ENCODE results near the gene TXNDC11. TPM values are rescaled to one million over a fixed set of nuclear protein-coding genes. Genes with fewer than 3 reads are reported as not detected.

TXNDC11 gene
- total RNA-seq, 1 experiment from 2014 or later = 32.5 TPM

DNA sequence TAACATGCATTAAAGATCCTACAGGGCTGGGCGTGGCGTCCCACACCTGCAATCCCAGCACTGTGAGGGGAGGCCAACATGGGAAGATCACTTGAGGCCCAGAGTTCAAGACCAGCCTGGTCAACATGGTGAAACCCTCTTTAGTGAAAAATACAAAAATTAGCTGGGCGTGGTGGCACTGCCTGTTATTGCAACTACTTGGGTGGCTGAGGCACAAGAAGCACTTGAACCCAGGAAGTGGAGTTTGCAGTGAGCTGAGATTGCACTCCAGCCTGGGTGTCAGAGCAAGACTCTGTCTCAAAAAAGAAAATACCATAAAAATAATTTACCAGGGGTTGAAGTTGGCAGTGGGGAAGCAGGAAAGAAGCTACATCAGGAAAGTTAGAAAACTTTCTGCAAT is 12.9 kb downstream of the TXNDC11 start:
- in situ Hi-C loops (cut with HindIII; ENCODE audit: low pct_unique_long_range_greater_than_20kb, low sequenced_read_pairs) = no loop called here
- no peak for DNase-seq (ENCODE audit: low read depth, low spot score)

- in situ Hi-C loops (cut with HindIII; ENCODE audit: low pct_unique_long_range_greater_than_20kb, low sequenced_read_pairs) = no loop called here
- DNase-seq (ENCODE audit: low read depth, low spot score) = no peak
These were observed 14.7 kb downstream of the TXNDC11 start for GRCh38 chr16:11727796-11728543.

DNA sequence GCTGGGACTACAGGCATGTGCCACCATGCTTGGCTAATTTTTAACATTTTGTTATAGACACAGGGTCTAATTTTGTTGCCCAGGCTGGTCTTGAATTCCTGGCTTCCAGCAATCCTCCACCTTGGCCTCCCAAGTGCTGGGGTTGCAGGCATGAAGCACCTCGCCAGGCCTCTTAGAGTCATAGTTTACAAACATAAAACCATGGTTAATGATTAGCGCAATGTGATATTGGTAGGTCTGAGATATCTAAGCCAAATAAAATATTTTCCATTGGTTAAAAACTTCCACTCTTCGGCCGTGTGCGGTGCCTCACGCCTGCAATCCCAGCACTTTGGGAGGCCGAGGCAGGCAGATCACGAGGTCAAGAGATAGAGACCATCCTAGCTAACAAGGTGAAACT is 16.6 kb downstream of the TXNDC11 start:
- DNase-seq (ENCODE audit: low read depth, low spot score) = no peak
- in situ Hi-C loops (cut with HindIII; ENCODE audit: low pct_unique_long_range_greater_than_20kb, low sequenced_read_pairs) = no loop called here

- in situ Hi-C loops (cut with HindIII; ENCODE audit: low pct_unique_long_range_greater_than_20kb, low sequenced_read_pairs) = no loop called here
- no peak for DNase-seq (ENCODE audit: low read depth, low spot score)
These were observed 17.2 kb downstream of the TXNDC11 start for GRCh38 chr16:11725457-11725856.

GRCh38 chr16:11722468-11722808 is 20.2 kb downstream of the TXNDC11 start:
- DNase-seq (ENCODE audit: low read depth, low spot score) = no peak
- in situ Hi-C loops (cut with HindIII; ENCODE audit: low pct_unique_long_range_greater_than_20kb, low sequenced_read_pairs) = no loop called here

GRCh38 chr16:11721781-11722467 is 20.7 kb downstream of the TXNDC11 start:
- in situ Hi-C loops (cut with HindIII; ENCODE audit: low pct_unique_long_range_greater_than_20kb, low sequenced_read_pairs) = no loop called here
- DNase-seq (ENCODE audit: low read depth, low spot score) = no peak

DNA sequence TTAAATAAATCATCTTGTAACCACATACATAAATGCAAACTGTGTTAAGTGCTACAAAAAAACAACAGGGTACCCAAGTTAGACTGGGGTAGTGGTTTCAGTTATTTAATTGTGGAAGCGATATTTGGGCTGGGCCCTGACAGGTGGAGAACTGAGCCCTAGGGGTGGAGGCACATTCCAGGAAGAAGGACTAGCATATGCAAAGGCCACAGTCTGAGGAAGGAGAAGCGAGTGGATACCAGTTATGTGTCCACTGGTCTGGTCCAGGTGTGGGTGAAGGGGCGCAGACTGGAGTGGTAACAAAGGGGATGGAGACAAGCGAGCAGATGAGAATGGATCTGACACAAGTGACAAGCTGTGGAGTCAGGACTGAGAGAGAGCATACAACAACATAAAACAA is 22.9 kb downstream of the TXNDC11 start:
- no peak for DNase-seq (ENCODE audit: low read depth, low spot score)
- in situ Hi-C loops (cut with HindIII; ENCODE audit: low pct_unique_long_range_greater_than_20kb, low sequenced_read_pairs) = no loop called here

DNA sequence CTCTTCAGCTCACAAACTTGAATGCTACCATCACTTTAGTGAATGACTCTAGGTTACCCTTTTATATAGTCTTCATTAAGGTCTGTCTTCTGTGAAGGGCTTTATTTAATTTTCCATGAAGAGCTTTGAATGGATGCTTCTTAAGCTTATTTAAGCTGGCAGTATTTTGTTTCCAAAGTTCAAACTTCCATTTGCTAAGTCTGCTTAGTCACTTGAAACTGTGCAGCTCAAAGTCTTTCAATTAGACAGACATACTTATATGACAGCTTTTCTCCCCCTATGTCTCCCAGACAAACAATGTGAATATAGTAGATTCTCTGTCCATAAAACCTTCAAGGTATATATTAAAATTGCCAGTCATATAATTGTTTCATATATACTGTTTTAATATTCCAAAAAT is 23.5 kb downstream of the TXNDC11 start:
- DNase-seq (ENCODE audit: low read depth, low spot score) = no peak
- in situ Hi-C loops (cut with HindIII; ENCODE audit: low pct_unique_long_range_greater_than_20kb, low sequenced_read_pairs) = no loop called here

DNA sequence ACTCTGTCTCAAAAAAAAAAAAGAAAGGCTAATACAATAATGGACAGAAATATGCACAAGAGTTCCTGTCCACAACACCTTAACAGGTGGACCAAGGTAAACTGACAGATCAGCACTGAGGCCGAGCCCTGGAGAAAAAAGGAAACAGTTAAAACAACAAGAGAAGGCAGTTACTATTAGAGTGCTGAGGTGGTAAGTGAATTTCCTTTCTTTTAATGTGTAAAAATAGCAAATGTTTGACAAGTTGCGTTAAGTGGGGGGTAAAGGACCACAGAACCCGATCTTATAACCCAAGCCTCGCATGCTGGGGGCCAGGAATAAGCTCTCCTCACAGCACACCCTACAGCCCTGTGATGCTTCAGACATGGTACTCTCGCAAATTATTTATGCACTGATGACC is 24.8 kb downstream of the TXNDC11 start:
- in situ Hi-C loops (cut with HindIII; ENCODE audit: low pct_unique_long_range_greater_than_20kb, low sequenced_read_pairs) = no loop called here
- no peak for DNase-seq (ENCODE audit: low read depth, low spot score)

GRCh38 chr16:11716336-11716735 is 26.3 kb downstream of the TXNDC11 start:
- in situ Hi-C loops (cut with HindIII; ENCODE audit: low pct_unique_long_range_greater_than_20kb, low sequenced_read_pairs) = no loop called here
- no peak for DNase-seq (ENCODE audit: low read depth, low spot score)

DNA sequence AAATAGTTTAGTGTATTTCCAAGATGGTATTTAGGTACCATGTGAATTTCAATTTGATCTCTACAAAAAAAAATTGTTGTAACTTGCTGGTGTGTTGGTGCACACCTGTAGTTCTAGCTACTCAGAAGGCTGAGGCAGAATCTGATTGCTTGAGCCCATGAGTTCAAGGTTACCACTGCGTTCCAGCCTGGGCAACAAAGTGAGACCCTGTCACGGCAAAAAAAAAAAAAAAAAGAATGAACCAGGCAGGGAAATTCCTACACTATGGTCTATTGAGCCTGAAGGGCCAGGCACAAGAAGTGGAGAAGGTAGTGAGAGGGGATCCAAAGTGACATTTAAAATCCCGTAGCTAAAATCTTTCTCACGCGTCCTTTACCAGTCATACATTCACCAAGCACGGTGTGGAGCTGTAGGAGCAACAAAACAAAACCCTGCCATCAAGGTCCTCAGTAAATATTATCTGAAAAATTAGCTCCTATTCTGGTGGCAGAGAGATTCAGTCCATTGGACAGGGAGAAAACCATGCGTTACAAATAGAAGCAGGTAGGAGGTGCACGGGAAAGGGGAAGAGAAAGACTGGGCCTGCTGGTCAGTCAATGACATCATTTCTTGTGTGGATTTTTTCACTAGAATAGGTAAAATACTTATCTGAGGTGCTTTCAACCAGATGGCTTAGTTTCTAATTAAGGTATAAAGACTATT is 27.3 kb downstream of the TXNDC11 start:
- no peak for DNase-seq (ENCODE audit: low read depth, low spot score)
- in situ Hi-C loops (cut with HindIII; ENCODE audit: low pct_unique_long_range_greater_than_20kb, low sequenced_read_pairs) = no loop called here

DNA sequence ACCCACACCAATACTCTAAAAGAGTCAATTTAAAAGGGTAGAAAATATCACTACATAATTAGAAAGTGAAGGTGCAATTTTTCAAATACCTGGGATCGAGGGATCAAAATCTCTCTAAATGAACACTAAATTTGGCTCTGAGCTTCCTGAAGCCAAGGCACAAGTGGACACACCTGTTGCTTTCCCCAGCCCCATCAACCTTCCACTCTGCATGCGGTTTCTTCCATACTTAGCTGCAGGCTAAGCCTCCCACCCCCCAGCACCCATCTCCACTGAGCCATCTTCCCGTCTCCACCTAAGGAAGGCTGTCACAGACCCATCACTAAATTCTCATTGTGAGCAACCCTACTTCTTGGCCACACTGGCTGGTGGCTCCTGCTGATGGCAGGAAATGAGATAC is 30.5 kb downstream of the TXNDC11 start:
- in situ Hi-C loops (cut with HindIII; ENCODE audit: low pct_unique_long_range_greater_than_20kb, low sequenced_read_pairs) = no loop called here
- DNase-seq (ENCODE audit: low read depth, low spot score) = no peak

- no peak for DNase-seq (ENCODE audit: low read depth, low spot score)
- in situ Hi-C loops (cut with HindIII; ENCODE audit: low pct_unique_long_range_greater_than_20kb, low sequenced_read_pairs) = no loop called here
These were observed 31.0 kb downstream of the TXNDC11 start for GRCh38 chr16:11711662-11712061.

DNA sequence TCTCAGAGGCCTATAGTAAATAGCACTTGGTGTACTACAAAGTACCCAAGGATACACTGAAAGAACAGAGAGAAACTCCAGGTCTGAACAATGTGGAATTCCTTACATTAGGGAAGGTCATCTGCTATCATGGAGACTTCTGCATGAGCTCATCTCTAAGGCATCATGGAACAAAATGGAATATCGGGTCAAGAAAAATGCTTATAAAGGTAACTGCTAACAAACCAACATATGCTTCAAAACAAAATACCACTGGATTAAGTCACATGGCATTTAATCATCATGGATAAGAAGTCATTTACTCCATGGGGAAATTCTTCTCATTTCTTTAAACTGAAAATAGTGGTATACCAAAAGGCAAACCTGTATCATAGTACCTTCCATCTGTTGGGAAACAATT is 34.2 kb downstream of the TXNDC11 start:
- in situ Hi-C loops (cut with HindIII; ENCODE audit: low pct_unique_long_range_greater_than_20kb, low sequenced_read_pairs) = no loop called here
- DNase-seq (ENCODE audit: low read depth, low spot score) = no peak

DNA sequence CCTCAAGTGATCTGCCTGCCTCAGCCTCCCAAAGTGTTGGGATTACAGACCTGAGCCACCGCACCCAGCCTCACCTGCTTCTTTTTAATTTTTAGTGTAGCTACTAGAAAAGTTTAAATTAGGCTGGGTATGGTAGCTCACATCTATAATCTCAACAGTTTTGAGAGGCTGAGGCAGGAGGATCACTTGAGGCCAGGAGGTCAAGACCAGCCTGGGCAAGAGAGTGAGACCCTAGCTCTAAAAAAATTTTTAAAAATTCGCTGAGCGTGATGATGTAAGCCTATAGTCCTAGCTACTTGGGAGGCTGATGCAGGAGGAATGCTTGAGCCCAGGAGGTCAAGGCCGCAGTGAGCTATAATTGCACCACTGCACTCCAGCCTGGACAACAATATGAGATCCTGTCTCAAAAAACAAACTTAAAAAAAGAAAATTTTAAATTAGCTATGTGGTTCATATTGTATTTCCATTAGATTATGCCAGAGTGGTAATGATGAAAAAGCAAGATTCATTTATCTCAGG is 34.9 kb downstream of the TXNDC11 start:
- in situ Hi-C loops (cut with HindIII; ENCODE audit: low pct_unique_long_range_greater_than_20kb, low sequenced_read_pairs) = no loop called here

DNA sequence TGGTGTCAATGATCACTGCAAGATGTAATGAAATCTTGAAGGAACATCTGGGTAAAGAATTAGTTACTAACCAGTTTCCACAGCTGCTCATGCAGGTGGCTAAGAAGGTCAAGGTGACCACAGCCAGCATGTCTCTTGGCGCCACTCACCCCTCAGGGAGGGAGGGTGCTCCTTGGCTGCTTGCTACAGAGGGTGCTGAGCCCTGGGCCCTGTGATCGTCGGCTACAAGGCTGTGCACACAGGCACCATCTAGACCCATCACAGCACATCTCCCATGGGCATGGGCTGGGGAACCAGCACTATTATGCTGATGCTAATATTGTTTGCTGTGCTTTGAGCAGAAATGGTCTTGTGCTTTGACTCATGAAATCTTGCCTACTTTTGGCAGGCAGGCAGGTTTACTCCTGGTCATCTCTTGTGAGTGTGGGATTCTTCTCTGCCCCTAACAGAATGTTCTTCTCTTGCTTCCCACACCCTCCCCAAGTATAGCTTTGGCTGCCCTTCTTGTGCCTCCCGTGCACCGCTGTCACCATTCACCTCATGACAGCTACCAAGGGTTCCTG is 36.4 kb downstream of the TXNDC11 start:
- in situ Hi-C loops (cut with HindIII; ENCODE audit: low pct_unique_long_range_greater_than_20kb, low sequenced_read_pairs) = no loop called here
- no peak for DNase-seq (ENCODE audit: low read depth, low spot score)

More for the DNA sequence above, 34.9 kb downstream of the TXNDC11 start:
- DNase-seq (ENCODE audit: low read depth, low spot score) = no peak

DNA sequence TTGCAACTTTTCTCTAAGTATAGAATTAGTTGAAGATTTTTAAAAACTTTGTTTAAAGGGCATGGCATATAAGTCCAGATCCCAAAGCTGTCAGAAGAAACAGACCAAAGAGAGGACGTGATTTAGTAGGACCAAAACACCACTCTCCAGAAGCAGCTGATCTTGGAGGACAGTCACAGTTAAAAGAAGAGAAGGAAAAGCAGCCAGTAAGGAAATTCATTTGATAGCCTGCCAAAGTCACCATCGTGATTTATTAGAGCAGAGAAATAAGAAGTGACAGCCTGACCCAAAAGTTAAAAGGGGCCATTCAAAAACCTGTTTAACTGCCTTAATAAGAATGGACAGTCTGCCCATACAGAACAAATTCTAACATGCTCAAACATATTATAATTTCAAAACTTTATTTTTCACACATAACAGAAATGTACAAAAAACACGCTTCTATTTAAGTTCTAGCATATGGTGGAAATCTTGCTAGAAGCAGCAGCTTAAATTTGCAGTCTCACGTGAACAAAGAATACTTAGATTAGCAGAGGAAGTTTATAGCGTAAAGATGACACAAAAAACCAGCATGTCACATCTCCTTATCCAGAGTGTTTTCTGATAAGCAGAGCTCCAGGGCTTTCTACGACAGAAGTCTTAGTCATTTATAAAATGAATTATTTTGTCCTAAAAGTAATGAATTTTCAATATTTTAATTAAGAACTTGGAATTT is 37.2 kb downstream of the TXNDC11 start:
- in situ Hi-C loops (cut with HindIII; ENCODE audit: low pct_unique_long_range_greater_than_20kb, low sequenced_read_pairs) = no loop called here

More for the DNA sequence above, 37.2 kb downstream of the TXNDC11 start:
- DNase-seq (ENCODE audit: low read depth, low spot score) = no peak

All from SK-MEL-5 (cell line).